ENCODE results near the gene DMRT2. TPM values are rescaled to one million over a fixed set of nuclear protein-coding genes. Genes with fewer than 3 reads are reported as not detected.
A peak's percentile ranks its signal among the peaks of the same experiment; 100 is the strongest.

Gene DMRT2
- total RNA-seq, 1 donor from 2014 or later, result 0.53 TPM

- H3K4me3 ChIP-seq (ENCODE audit: low read depth, low read length), result no peak overlapping the region
- TF ChIP-seq, protein P1, sequence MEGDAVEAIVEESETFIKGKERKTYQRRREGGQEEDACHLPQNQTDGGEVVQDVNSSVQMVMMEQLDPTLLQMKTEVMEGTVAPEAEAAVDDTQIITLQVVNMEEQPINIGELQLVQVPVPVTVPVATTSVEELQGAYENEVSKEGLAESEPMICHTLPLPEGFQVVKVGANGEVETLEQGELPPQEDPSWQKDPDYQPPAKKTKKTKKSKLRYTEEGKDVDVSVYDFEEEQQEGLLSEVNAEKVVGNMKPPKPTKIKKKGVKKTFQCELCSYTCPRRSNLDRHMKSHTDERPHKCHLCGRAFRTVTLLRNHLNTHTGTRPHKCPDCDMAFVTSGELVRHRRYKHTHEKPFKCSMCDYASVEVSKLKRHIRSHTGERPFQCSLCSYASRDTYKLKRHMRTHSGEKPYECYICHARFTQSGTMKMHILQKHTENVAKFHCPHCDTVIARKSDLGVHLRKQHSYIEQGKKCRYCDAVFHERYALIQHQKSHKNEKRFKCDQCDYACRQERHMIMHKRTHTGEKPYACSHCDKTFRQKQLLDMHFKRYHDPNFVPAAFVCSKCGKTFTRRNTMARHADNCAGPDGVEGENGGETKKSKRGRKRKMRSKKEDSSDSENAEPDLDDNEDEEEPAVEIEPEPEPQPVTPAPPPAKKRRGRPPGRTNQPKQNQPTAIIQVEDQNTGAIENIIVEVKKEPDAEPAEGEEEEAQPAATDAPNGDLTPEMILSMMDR (IDR thresholded peaks at IDR 0.05; ENCODE audit: insufficient read depth, low read length, severe bottlenecking), result no peak
- FAIRE-seq (no peak), DNase-seq (ENCODE audit: low read depth) (peak; percentile 69)
- H3K27me3 ChIP-seq (ENCODE audit: control insufficient read depth, insufficient read depth, low read length), result no peaks in the 10 kb centered on the region
- no peaks in the 10 kb centered on the region for H3K36me3 ChIP-seq (ENCODE audit: control insufficient read depth, insufficient read depth, low read length)
These were observed 41.9 kb upstream of the DMRT2 start for GRCh38 chr9:1008216-1008615.

GRCh38 chr9:1009101-1009707 is 41.0 kb upstream of the DMRT2 start:
- FAIRE-seq, result no peak
- no peaks in the 10 kb centered on the region for H3K36me3 ChIP-seq (ENCODE audit: control insufficient read depth, insufficient read depth, low read length)
- TF ChIP-seq, protein P1 (IDR thresholded peaks at IDR 0.05; ENCODE audit: insufficient read depth, low read length, severe bottlenecking), result peak; percentile 97
- no peak overlapping the region for H3K4me3 ChIP-seq (ENCODE audit: low read depth, low read length)
- H3K27me3 ChIP-seq (ENCODE audit: control insufficient read depth, insufficient read depth, low read length), result no peaks in the 10 kb centered on the region
- peak; percentile 74 for DNase-seq (ENCODE audit: low read depth)

GRCh38 chr9:1013021-1013420 is 37.1 kb upstream of the DMRT2 start:
- TF ChIP-seq, protein P1 (IDR thresholded peaks at IDR 0.05; ENCODE audit: insufficient read depth, low read length, severe bottlenecking), result no peak
- H3K27me3 ChIP-seq (ENCODE audit: control insufficient read depth, insufficient read depth, low read length), result no peaks in the 10 kb centered on the region

DNA sequence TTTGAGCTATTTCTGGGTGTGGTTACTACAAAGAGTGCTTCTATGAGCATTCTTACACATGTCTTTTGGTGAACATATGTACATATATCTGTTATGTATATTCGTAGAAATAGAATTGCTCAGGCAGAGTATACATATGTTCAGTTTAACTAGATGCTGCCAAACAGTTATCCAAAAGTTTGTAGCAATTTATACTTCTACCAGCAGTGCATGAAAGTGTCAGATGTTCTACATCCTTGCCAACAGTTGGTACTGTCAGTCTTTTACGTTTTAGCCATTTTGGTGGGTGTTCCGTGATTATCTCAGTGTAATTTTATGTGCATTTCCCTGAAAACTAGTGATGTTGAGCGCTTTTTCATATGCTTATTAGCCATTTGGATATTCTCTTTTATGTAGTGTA is 35.9 kb upstream of the DMRT2 start:
- no peaks in the 10 kb centered on the region for H3K27me3 ChIP-seq (ENCODE audit: control insufficient read depth, insufficient read depth, low read length)
- DNase-seq (ENCODE audit: low read depth) (no peak), FAIRE-seq (no peak)
- TF ChIP-seq, protein P1 (IDR thresholded peaks at IDR 0.05; ENCODE audit: insufficient read depth, low read length, severe bottlenecking), result no peak
- H3K4me3 ChIP-seq (ENCODE audit: low read depth, low read length), result no peak overlapping the region
- no peaks in the 10 kb centered on the region for H3K36me3 ChIP-seq (ENCODE audit: control insufficient read depth, insufficient read depth, low read length)

More at GRCh38 chr9:1013021-1013420, 37.1 kb upstream of the DMRT2 start:
- Histone ChIP-seq H3K36me3 (ENCODE audit: control insufficient read depth, insufficient read depth, low read length) (no peaks in the 10 kb centered on the region), H3K4me3 (ENCODE audit: low read depth, low read length) (no peak overlapping the region)
- FAIRE-seq (no peak), DNase-seq (ENCODE audit: low read depth) (no peak)

DNA sequence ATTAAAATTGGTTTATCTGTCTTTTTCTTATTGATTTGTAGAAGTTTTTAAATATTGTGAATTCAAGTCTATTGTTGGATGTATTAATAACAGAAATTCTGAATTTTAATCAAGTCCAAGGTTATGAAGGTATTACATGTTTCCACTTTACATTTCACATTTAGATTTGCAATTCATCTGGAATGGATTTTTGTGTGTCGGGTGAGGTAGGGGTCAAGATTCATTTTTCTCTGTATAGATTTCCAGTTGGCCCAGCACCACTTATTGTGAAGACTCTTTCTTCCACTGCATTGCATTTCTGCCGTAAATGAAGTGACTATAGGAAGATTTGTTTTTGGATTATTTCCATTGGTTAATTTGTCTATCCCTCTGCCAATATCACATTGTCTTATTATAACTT is 35.5 kb upstream of the DMRT2 start:
- H3K4me3 ChIP-seq (ENCODE audit: low read depth, low read length), result no peak overlapping the region
- no peaks in the 10 kb centered on the region for H3K27me3 ChIP-seq (ENCODE audit: control insufficient read depth, insufficient read depth, low read length)
- no peak for FAIRE-seq
- H3K36me3 ChIP-seq (ENCODE audit: control insufficient read depth, insufficient read depth, low read length), result no peaks in the 10 kb centered on the region
- no peak for DNase-seq (ENCODE audit: low read depth)
- TF ChIP-seq, protein P1 (IDR thresholded peaks at IDR 0.05; ENCODE audit: insufficient read depth, low read length, severe bottlenecking), result no peak

DNA sequence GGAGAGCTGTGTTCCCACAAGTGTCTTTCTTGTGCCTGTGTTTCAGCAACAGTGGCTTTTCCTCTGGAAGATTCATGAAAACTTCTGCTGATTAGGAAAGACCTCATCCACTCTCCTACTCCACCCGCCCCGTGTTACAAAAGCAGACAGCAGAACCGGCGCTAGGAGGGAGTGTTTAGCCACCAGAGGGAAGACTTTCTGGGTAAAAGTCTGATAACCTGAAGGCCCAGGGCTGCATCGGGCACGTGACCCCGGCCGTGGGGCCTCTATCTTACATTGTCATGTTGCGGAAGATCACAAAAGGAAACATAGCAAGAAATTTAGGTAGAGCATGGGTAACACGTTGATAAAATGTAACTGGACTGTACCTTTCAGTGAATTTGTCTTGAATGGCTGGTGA is 32.0 kb upstream of the DMRT2 start:
- no peak overlapping the region for H3K4me3 ChIP-seq (ENCODE audit: low read depth, low read length)
- H3K36me3 ChIP-seq (ENCODE audit: control insufficient read depth, insufficient read depth, low read length), result no peaks in the 10 kb centered on the region
- DNase-seq (ENCODE audit: low read depth), result peak; percentile 48
- TF ChIP-seq, protein P1 (IDR thresholded peaks at IDR 0.05; ENCODE audit: insufficient read depth, low read length, severe bottlenecking), result peak; percentile 76
- H3K27me3 ChIP-seq (ENCODE audit: control insufficient read depth, insufficient read depth, low read length), result no peaks in the 10 kb centered on the region
- no peak for FAIRE-seq

All from bronchial epithelial cell (primary cell).